Ishikawa (cell line): Measurements from ENCODE around the gene FAM210A.

Source experiments
- EGR1 ChIP-seq: IDR thresholded peaks from 2 replicates; pipeline ENCODE4 v1.6.1; 2012
- EP300 ChIP-seq: IDR thresholded peaks from 2 replicates; pipeline ENCODE4 v1.6.1; 2012; ENCODE audit warnings: borderline replicate concordance
- TCF12 ChIP-seq: IDR thresholded peaks from 2 replicates; pipeline ENCODE4 v1.6.1; 2012; ENCODE audit warnings: low read depth
- TF ChIP-seq, protein P1 (sequence below): IDR thresholded peaks from 2 replicates; pipeline ENCODE4 v1.6.1; 2012

DNA sequence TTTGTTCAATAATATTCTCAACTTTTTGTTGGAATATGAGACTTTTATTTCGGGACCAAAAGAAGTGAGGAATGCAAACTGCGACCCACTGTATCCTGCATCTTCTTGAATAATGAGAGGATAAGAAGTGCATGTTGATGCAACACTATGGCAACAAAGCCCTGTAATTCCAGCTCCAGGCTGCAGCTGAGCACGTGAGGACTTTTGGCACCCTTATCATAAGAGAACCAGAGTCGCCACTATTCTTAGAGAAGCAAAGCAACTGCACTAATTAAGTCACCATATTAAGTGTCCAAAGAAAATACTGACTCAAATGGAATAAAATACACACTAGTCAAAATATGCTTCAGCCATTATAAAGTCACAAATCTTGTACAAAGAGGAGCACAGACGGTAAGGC lies 65.8 kb downstream of the FAM210A start:
- no peak for TF ChIP-seq EGR1
- TF ChIP-seq, protein P1, sequence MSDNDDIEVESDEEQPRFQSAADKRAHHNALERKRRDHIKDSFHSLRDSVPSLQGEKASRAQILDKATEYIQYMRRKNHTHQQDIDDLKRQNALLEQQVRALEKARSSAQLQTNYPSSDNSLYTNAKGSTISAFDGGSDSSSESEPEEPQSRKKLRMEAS, result no peak
- TF ChIP-seq TCF12, result no peak
- TF ChIP-seq EP300, result no peak
